Tibial nerve (tissue), 3 donors: ENCODE results near the gene DACT2.

Source experiments
- POLR2A ChIP-seq, 2 donors: fragments of 450-650 bp; IDR thresholded peaks; one replicate each; pipeline ENCODE4 v1.6.1; 2017; ENCODE audit warnings: antibody characterized with exemption in 2 of 2, mild to moderate bottlenecking in 2 of 2, moderate library complexity in 2 of 2
- TF ChIP-seq, protein P1 (sequence below), 5 experiments: fragments of 200-600 bp in 3 of 5; fragments of 450-650 bp in 2 of 5; sonication (generic) in 3 of 5; IDR thresholded peaks; one replicate each; pipeline ENCODE4 v1.5.1; 2016 to 2019; ENCODE audit warnings: antibody characterized with exemption in 5 of 5, mild to moderate bottlenecking in 3 of 5, moderate library complexity in 2 of 5

DNA sequence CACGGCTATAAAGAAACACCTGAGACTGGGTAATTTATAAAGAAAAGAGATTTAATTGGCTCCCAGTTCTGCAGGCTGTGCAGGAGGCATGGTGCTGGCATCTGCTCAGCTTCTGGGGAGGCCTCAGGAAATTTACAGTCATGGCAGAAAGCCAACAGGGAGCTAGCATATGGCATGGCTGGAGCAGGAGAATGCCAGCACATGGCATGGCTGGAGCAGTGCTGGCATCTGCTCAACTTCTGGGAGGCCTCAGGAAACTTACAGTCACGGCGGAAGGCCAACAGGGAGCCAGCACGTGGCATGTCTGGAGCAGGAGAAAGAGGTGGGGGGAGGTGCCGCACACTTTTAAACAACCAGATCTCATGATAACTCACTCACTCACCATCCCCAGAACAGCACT is 32.5 kb upstream of the DACT2 start:
- TF ChIP-seq, protein P1, sequence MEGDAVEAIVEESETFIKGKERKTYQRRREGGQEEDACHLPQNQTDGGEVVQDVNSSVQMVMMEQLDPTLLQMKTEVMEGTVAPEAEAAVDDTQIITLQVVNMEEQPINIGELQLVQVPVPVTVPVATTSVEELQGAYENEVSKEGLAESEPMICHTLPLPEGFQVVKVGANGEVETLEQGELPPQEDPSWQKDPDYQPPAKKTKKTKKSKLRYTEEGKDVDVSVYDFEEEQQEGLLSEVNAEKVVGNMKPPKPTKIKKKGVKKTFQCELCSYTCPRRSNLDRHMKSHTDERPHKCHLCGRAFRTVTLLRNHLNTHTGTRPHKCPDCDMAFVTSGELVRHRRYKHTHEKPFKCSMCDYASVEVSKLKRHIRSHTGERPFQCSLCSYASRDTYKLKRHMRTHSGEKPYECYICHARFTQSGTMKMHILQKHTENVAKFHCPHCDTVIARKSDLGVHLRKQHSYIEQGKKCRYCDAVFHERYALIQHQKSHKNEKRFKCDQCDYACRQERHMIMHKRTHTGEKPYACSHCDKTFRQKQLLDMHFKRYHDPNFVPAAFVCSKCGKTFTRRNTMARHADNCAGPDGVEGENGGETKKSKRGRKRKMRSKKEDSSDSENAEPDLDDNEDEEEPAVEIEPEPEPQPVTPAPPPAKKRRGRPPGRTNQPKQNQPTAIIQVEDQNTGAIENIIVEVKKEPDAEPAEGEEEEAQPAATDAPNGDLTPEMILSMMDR (IDR thresholded peaks at IDR 0.05) = no peak
- TF ChIP-seq POLR2A (IDR thresholded peaks at IDR 0.05) = no peak
